ENCODE data around the gene DHX35. TPM values are rescaled to one million over a fixed set of nuclear protein-coding genes. Genes with fewer than 3 reads are reported as not detected.

The DHX35 gene
- total and polyA plus RNA-seq, 2 of the 8 experiments (the other 6 are each of a cell fraction or from before 2014, with no cell fraction given): 21.9 to 27.7 TPM

GRCh38 chr20:38969708-38970107 is 7.6 kb downstream of the DHX35 start:
- Histone ChIP-seq H3K27me3 (replicated peaks in 1 of 4; ENCODE audit: control insufficient read depth in 3 of 4, extremely low read depth in 1 of 4, insufficient read depth in 3 of 4, low read length in 3 of 4) (no peaks in the 10 kb centered on the region), H3K23me2 (ENCODE audit: low read depth, low read length) (peaks cover 2% of the 10 kb centered on the region; the same call in 1 of the 2 replicates), H4K5ac (ENCODE audit: insufficient read length, low read depth, low read length) (no peak overlapping the region), H3K79me1 (ENCODE audit: low read depth, low read length) (no peaks in the 10 kb centered on the region; the same call in 1 of the 2 replicates), H4K91ac (replicated peaks; ENCODE audit: insufficient read length, low read length) (no peak overlapping the region), H3K23ac (ENCODE audit: insufficient read length) (no peak overlapping the region), H2BK120ac (replicated peaks; ENCODE audit: low read depth, low read length) (no peak overlapping the region), H3K9me3 (ENCODE audit: insufficient read depth in 2 of 2, low read depth in 1 of 2, low read length in 1 of 2) (no peaks in the 10 kb centered on the region), H3K27ac (ENCODE audit: low read depth, low read length) (no peak overlapping the region), H3K56ac (replicated peaks; ENCODE audit: insufficient read length, low read depth, low read length) (no peak overlapping the region), H3K79me2 (ENCODE audit: control insufficient read depth in 1 of 2, insufficient read depth in 2 of 2, low read length in 2 of 2) (peaks cover 0 to 36% of the 10 kb centered on the region in 2 experiments; a peak in 3 of 4 replicates), H3K18ac (ENCODE audit: extremely low read depth, low read length) (no peak overlapping the region), H2BK5ac (ENCODE audit: low read depth, low read length) (no peak overlapping the region), H2AK5ac (ENCODE audit: low read depth, low read length) (no peak overlapping the region), H3K4me3 (ENCODE audit: extremely low read depth in 1 of 4, insufficient read depth in 2 of 4, low read depth in 3 of 4, low read length in 4 of 4) (no peak overlapping the region), H2AFZ (ENCODE audit: low read length) (no peak overlapping the region), H2BK12ac (ENCODE audit: low read depth, low read length) (no peak overlapping the region), H2BK15ac (ENCODE audit: low read length) (no peak overlapping the region), H3K36me3 (ENCODE audit: control insufficient read depth in 2 of 4, insufficient read depth in 4 of 4, low read length in 3 of 4) (peaks cover 13 to 42% (median 23%) of the 10 kb centered on the region in 4 experiments; a peak in 7 of 8 replicates), H3K9ac (replicated peaks in 1 of 4; ENCODE audit: extremely low read depth in 1 of 4, low read depth in 3 of 4, low read length in 3 of 4) (no peak overlapping the region), H3K14ac (ENCODE audit: insufficient read length) (no peak overlapping the region), H2BK20ac (ENCODE audit: low read length) (no peak overlapping the region), H3K4me2 (ENCODE audit: insufficient read depth in 1 of 2, low read depth in 2 of 2, low read length in 2 of 2) (no peak overlapping the region), H3K4ac (replicated peaks; ENCODE audit: insufficient read length, low read depth, low read length) (no peak overlapping the region), H4K8ac (ENCODE audit: extremely low read depth, insufficient read depth, low read length) (no peak overlapping the region), H3K4me1 (replicated peaks in 1 of 4; ENCODE audit: control insufficient read depth in 3 of 4, insufficient read depth in 4 of 4, low read length in 3 of 4) (no peaks in the 10 kb centered on the region), H4K20me1 (replicated peaks in 1 of 2; ENCODE audit: control insufficient read depth in 1 of 2, insufficient read depth in 2 of 2, low read length in 2 of 2) (peaks cover 1 to 9% of the 10 kb centered on the region in 2 experiments)
- 91% methylated on average over 4 of the region's 4 CpGs; no CpG with 5 or more reads in 1 of the 2 experiments for WGBS, 2 experiments (ENCODE audit: extremely low coverage in 1 of 2, insufficient coverage in 1 of 2, insufficient read length in 1 of 2, insufficient replicate concordance in 2 of 2, low coverage in 1 of 2, low lambda C conversion rate in 2 of 2, missing lambda C conversion rate in 1 of 2)
- no peak for DNase-seq (ENCODE audit: low read depth in 1 of 2, low spot score in 2 of 2)
- no peak for FAIRE-seq
- ChIA-PET CTCF (ENCODE audit: partially characterized antibody) (no interaction called here), POLR2A (ENCODE audit: partially characterized antibody) (no interaction called here)
- no peak for TF ChIP-seq HDAC6 (IDR thresholded peaks at IDR 0.05; ENCODE audit: low read depth, low read length)
- TF ChIP-seq, protein P1, sequence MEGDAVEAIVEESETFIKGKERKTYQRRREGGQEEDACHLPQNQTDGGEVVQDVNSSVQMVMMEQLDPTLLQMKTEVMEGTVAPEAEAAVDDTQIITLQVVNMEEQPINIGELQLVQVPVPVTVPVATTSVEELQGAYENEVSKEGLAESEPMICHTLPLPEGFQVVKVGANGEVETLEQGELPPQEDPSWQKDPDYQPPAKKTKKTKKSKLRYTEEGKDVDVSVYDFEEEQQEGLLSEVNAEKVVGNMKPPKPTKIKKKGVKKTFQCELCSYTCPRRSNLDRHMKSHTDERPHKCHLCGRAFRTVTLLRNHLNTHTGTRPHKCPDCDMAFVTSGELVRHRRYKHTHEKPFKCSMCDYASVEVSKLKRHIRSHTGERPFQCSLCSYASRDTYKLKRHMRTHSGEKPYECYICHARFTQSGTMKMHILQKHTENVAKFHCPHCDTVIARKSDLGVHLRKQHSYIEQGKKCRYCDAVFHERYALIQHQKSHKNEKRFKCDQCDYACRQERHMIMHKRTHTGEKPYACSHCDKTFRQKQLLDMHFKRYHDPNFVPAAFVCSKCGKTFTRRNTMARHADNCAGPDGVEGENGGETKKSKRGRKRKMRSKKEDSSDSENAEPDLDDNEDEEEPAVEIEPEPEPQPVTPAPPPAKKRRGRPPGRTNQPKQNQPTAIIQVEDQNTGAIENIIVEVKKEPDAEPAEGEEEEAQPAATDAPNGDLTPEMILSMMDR (IDR thresholded peaks at IDR 0.05; ENCODE audit: control extremely low read depth in 1 of 3, insufficient read depth in 1 of 3, low read depth in 1 of 3, low read length in 3 of 3): no peak
- TF ChIP-seq JUND (IDR thresholded peaks at IDR 0.05; ENCODE audit: low read length): no peak
- TF ChIP-seq, protein P2, sequence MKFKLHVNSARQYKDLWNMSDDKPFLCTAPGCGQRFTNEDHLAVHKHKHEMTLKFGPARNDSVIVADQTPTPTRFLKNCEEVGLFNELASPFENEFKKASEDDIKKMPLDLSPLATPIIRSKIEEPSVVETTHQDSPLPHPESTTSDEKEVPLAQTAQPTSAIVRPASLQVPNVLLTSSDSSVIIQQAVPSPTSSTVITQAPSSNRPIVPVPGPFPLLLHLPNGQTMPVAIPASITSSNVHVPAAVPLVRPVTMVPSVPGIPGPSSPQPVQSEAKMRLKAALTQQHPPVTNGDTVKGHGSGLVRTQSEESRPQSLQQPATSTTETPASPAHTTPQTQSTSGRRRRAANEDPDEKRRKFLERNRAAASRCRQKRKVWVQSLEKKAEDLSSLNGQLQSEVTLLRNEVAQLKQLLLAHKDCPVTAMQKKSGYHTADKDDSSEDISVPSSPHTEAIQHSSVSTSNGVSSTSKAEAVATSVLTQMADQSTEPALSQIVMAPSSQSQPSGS (IDR thresholded peaks at IDR 0.05; ENCODE audit: low read length): no peak
- TF ChIP-seq TEAD4 (IDR thresholded peaks at IDR 0.05; ENCODE audit: low read depth, low read length): no peak
- no peak for TF ChIP-seq YY1 (IDR thresholded peaks at IDR 0.05; ENCODE audit: low read depth, low read length)
- TF ChIP-seq CREB1 (IDR thresholded peaks at IDR 0.05): no peak
- no peak for TF ChIP-seq TAF7 (optimal IDR thresholded peaks at IDR 0.05; ENCODE audit: borderline replicate concordance, low read depth, low read length)
- no peak for TF ChIP-seq POU5F1 (IDR thresholded peaks at IDR 0.05; ENCODE audit: low read depth, low read length)
- no peak for TF ChIP-seq BACH1 (IDR thresholded peaks at IDR 0.05; ENCODE audit: low read length)
- no peak for TF ChIP-seq POLR2AphosphoS5 (IDR thresholded peaks at IDR 0.05; ENCODE audit: low read depth, low read length)
